Neural progenitor cell (in vitro differentiated cells): ENCODE data around the gene TTLL9. TPM values are rescaled to one million over a fixed set of nuclear protein-coding genes. Genes with fewer than 3 reads are reported as not detected.

Experiments used
- DNase-seq: peaks from one replicate; pipeline ENCODE4 v3.0.0-alpha.2; 2016; ENCODE audit warnings: low spot score
- H2AFZ ChIP-seq: fragments of 200-600 bp; sonication (generic); replicated peaks from 2 replicates; pipeline ENCODE4 v1.6.1; 2016; ENCODE audit warnings: antibody characterized with exemption
- H3F3A ChIP-seq: fragments of 200-600 bp; sonication (generic); 2 replicates; pipeline ENCODE4 v1.6.1; 2016; ENCODE audit warnings: antibody characterized with exemption, low read depth
- H3K27ac ChIP-seq: fragments of 200-600 bp; sonication (generic); 2 replicates; pipeline ENCODE4 v1.5.1; 2016; ENCODE audit warnings: mild to moderate bottlenecking
- H3K27me3 ChIP-seq: fragments of 200-600 bp; sonication (generic); 2 replicates; pipeline ENCODE4 v1.6.1; 2016; ENCODE audit warnings: mild to moderate bottlenecking, moderate library complexity
- H3K36me3 ChIP-seq: fragments of 200-600 bp; sonication (generic); 2 replicates; pipeline ENCODE4 v1.5.1; 2016
- H3K4me1 ChIP-seq: fragments of 200-600 bp; sonication (generic); 2 replicates; pipeline ENCODE4 v1.6.1; 2016; ENCODE audit warnings: mixed run types
- H3K4me2 ChIP-seq: fragments of 200-600 bp; sonication (generic); 2 replicates; pipeline ENCODE4 v1.6.1; 2016
- H3K4me3 ChIP-seq: fragments of 200-600 bp; sonication (generic); 2 replicates; pipeline ENCODE4 v1.5.1; 2016
- H3K79me2 ChIP-seq: fragments of 200-600 bp; sonication (generic); 2 replicates; pipeline ENCODE4 v1.6.1; 2016; ENCODE audit warnings: low read depth
- H3K9ac ChIP-seq: fragments of 200-600 bp; sonication (generic); 2 replicates; pipeline ENCODE4 v1.6.1; 2016
- H3K9me3 ChIP-seq: fragments of 200-600 bp; sonication (generic); 2 replicates; pipeline ENCODE4 v1.5.1; 2016; ENCODE audit warnings: low read depth
- H4K20me1 ChIP-seq: fragments of 200-600 bp; sonication (generic); 2 replicates; pipeline ENCODE4 v1.6.1; 2016; ENCODE audit warnings: low read depth
- H3K27ac Mint-ChIP-seq: 3 replicates; pipeline ENCODE4 v1.8.0; 2021; ENCODE audit warnings: mixed read lengths
- H3K27me3 Mint-ChIP-seq: 2 replicates; pipeline ENCODE4 v1.8.0; 2022; ENCODE audit warnings: low read depth, mild to moderate bottlenecking, inconsistent platforms, moderate library complexity, mixed read lengths; ENCODE audit not compliant: insufficient read depth
- H3K36me3 Mint-ChIP-seq: 3 replicates; pipeline ENCODE4 v1.8.0; 2021; ENCODE audit warnings: mixed read lengths
- H3K4me1 Mint-ChIP-seq: 3 replicates; pipeline ENCODE4 v1.8.0; 2021; ENCODE audit warnings: mixed read lengths
- H3K4me3 Mint-ChIP-seq: 3 replicates; pipeline ENCODE4 v1.8.0; 2021; ENCODE audit warnings: mild to moderate bottlenecking, moderate library complexity, mixed read lengths
- H3K9me3 Mint-ChIP-seq: 3 replicates; pipeline ENCODE4 v1.8.0; 2020; ENCODE audit warnings: mixed read lengths
- EZH2 ChIP-seq: fragments of 200-600 bp; sonication (generic); IDR thresholded peaks from 2 replicates; pipeline ENCODE4 v1.6.1; 2017; ENCODE audit warnings: antibody characterized with exemption, mild to moderate bottlenecking, moderate library complexity
- EZH2phosphoT487 ChIP-seq: fragments of 200-600 bp; sonication (generic); IDR thresholded peaks from 2 replicates; pipeline ENCODE4 v1.6.1; 2017; ENCODE audit warnings: antibody characterized with exemption
- total RNA-seq: library from RNA; depleted of rRNA; stranded (reverse); fragments of >200 nt; gene quantifications from 2 replicates; pipeline ENCODE4 v1.2.3, GENCODE V29; 2015; ENCODE audit warnings: low replicate concordance
- TF ChIP-seq, protein P1 (sequence below): fragments of 200-600 bp; sonication (generic); IDR thresholded peaks from 2 replicates; pipeline ENCODE4 v1.5.1; 2017; ENCODE audit warnings: antibody characterized with exemption, mild to moderate bottlenecking

TTLL9 gene
- total RNA-seq, 1 donor from 2014 or later = not detected

GRCh38 chr20:31962761-31963160, 92.3 kb downstream of the TTLL9 start:
- Mint-ChIP-seq H3K4me3 (no peak overlapping the region), H3K9me3 (no peaks in the 10 kb centered on the region), H3K4me1 (peaks cover 5% of the 10 kb centered on the region), H3K36me3 (no peaks in the 10 kb centered on the region), H3K27me3 (peaks cover 36% of the 10 kb centered on the region), H3K27ac (no peak overlapping the region)
- no peaks in the 10 kb centered on the region for H3K79me2 ChIP-seq
- no peak overlapping the region for H3K4me3 ChIP-seq
- no peak overlapping the region for H3K9ac ChIP-seq
- no peak overlapping the region for H3K27ac ChIP-seq
- no peaks in the 10 kb centered on the region for H3K36me3 ChIP-seq
- no peaks in the 10 kb centered on the region for H4K20me1 ChIP-seq
- no peak for DNase-seq
- peaks cover 97% of the 10 kb centered on the region for H3K27me3 ChIP-seq
- no peaks in the 10 kb centered on the region for H3K9me3 ChIP-seq
- H2AFZ ChIP-seq = no peak overlapping the region
- H3K4me2 ChIP-seq = no peak overlapping the region
- H3F3A ChIP-seq = peaks cover 13% of the 10 kb centered on the region
- TF ChIP-seq, protein P1, sequence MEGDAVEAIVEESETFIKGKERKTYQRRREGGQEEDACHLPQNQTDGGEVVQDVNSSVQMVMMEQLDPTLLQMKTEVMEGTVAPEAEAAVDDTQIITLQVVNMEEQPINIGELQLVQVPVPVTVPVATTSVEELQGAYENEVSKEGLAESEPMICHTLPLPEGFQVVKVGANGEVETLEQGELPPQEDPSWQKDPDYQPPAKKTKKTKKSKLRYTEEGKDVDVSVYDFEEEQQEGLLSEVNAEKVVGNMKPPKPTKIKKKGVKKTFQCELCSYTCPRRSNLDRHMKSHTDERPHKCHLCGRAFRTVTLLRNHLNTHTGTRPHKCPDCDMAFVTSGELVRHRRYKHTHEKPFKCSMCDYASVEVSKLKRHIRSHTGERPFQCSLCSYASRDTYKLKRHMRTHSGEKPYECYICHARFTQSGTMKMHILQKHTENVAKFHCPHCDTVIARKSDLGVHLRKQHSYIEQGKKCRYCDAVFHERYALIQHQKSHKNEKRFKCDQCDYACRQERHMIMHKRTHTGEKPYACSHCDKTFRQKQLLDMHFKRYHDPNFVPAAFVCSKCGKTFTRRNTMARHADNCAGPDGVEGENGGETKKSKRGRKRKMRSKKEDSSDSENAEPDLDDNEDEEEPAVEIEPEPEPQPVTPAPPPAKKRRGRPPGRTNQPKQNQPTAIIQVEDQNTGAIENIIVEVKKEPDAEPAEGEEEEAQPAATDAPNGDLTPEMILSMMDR = no peak
- TF ChIP-seq EZH2 (no peak), EZH2phosphoT487 (no peak)
- H3K4me1 ChIP-seq = peaks cover 5% of the 10 kb centered on the region

- Histone ChIP-seq H3K4me3 (no peak overlapping the region), H3F3A (peaks cover 18% of the 10 kb centered on the region), H2AFZ (no peak overlapping the region), H3K9me3 (no peaks in the 10 kb centered on the region), H3K27me3 (peaks cover 92% of the 10 kb centered on the region), H3K4me1 (peaks cover 5% of the 10 kb centered on the region), H3K9ac (no peak overlapping the region), H4K20me1 (peaks cover 4% of the 10 kb centered on the region), H3K36me3 (no peaks in the 10 kb centered on the region), H3K4me2 (no peak overlapping the region), H3K79me2 (no peaks in the 10 kb centered on the region), H3K27ac (no peak overlapping the region)
- peaks cover 9% of the 10 kb centered on the region for H3K4me1 Mint-ChIP-seq
- H3K36me3 Mint-ChIP-seq = no peaks in the 10 kb centered on the region
- no peak overlapping the region for H3K4me3 Mint-ChIP-seq
- DNase-seq = no peak
- TF ChIP-seq EZH2 (no peak), EZH2phosphoT487 (no peak)
- TF ChIP-seq, protein P1 = no peak
- peaks cover 40% of the 10 kb centered on the region for H3K27me3 Mint-ChIP-seq
- H3K27ac Mint-ChIP-seq = no peak overlapping the region
- H3K9me3 Mint-ChIP-seq = no peaks in the 10 kb centered on the region
Observed at GRCh38 chr20:31963889-31964288, 93.5 kb downstream of the TTLL9 start.

DNA sequence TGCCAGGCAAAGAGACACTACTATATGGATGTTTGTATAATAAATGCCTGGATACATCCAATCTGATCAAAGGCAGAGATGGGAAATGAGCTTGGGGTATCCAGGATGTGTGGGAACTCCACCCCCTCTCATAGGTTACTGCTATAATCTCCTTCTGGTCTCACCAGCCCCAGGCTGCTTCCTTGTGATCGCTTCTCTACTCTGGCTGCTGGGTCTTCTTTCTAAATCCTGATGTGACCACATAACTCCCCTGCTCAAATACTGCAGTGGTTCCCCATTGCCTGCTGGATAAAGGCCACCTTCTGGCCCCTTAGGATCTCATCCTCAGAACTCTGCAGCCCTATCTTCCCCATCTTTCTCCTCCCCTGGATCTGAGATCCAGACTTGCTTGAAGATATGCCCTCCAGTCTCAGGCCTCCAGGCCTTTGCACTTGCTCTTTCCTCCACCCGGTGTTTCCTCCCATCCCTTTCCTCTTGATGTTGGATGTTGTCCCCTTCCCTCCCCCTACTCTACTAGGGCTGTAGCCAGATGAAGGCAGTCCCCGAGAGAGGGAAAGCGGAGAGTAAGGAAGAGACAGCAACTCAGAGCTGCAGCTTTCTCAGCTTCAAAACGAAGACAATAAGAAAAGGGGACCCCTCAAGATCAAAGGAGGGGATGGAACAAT, 96.7 kb downstream of the TTLL9 start:
- no peaks in the 10 kb centered on the region for H3K36me3 Mint-ChIP-seq
- Histone ChIP-seq H3K27ac (no peak overlapping the region), H3K79me2 (no peaks in the 10 kb centered on the region), H3K9me3 (no peaks in the 10 kb centered on the region), H3F3A (peaks cover 32% of the 10 kb centered on the region), H3K4me1 (peaks cover 11% of the 10 kb centered on the region), H2AFZ (no peak overlapping the region), H3K4me3 (peak overlapping the region; percentile 72), H3K9ac (no peak overlapping the region), H4K20me1 (peaks cover 28% of the 10 kb centered on the region), H3K36me3 (no peaks in the 10 kb centered on the region), H3K27me3 (peaks cover 95% of the 10 kb centered on the region), H3K4me2 (peak overlapping the region; percentile 94)
- H3K4me1 Mint-ChIP-seq = peaks cover 13% of the 10 kb centered on the region
- H3K27me3 Mint-ChIP-seq = peaks cover 49% of the 10 kb centered on the region
- TF ChIP-seq, protein P1 = no peak
- TF ChIP-seq EZH2phosphoT487 = no peak
- TF ChIP-seq EZH2 = no peak
- no peak for DNase-seq
- no peak overlapping the region for H3K27ac Mint-ChIP-seq
- no peaks in the 10 kb centered on the region for H3K9me3 Mint-ChIP-seq
- peak overlapping the region; percentile 76 for H3K4me3 Mint-ChIP-seq
